Mesodermal cell (in vitro differentiated cells): ENCODE measurements around the gene KAZN.

Experiments
- H3K27ac ChIP-seq: 2 replicates; pipeline ENCODE4 v1.7.0; 2013; ENCODE audit warnings: mild to moderate bottlenecking, low read depth, low read length, moderate library complexity; ENCODE audit not compliant: severe bottlenecking
- H3K36me3 ChIP-seq: 2 replicates; pipeline ENCODE4 v1.7.1; 2013; ENCODE audit warnings: mild to moderate bottlenecking, low read length, moderate library complexity; ENCODE audit not compliant: control insufficient read depth, insufficient read depth
- H3K4me1 ChIP-seq: one replicate; pipeline ENCODE4 v1.7.1; 2013; ENCODE audit warnings: mild to moderate bottlenecking, low read length; ENCODE audit not compliant: insufficient read depth, control insufficient read depth, poor library complexity, severe bottlenecking
- H3K4me3 ChIP-seq: 2 replicates; pipeline ENCODE4 v1.7.0; 2013; ENCODE audit warnings: low read length, control low read depth, mild to moderate bottlenecking; ENCODE audit not compliant: insufficient read depth, poor library complexity, severe bottlenecking; ENCODE audit errors: extremely low read depth
- H3K9me3 ChIP-seq: 2 replicates; pipeline ENCODE4 v1.7.1; 2013; ENCODE audit warnings: mild to moderate bottlenecking, low read length, moderate library complexity; ENCODE audit not compliant: control insufficient read depth
- WGBS, 2 experiments: methylation state at CpG; one replicate each; pipeline ENCODE4 v1.1.5; 2013; ENCODE audit warnings: missing lambda C conversion rate in 2 of 2; ENCODE audit not compliant: insufficient coverage in 2 of 2; 5-methylcytosine and 5-hydroxymethylcytosine counted together

KAZN gene

GRCh38 chr1:15070145-15070748 is 471.8 kb downstream of the KAZN start:
- no peaks in the 10 kb centered on the region for H3K4me1 ChIP-seq
- peaks cover 7% of the 10 kb centered on the region for H3K36me3 ChIP-seq
- H3K27ac ChIP-seq, result no peak overlapping the region
- H3K9me3 ChIP-seq, result no peaks in the 10 kb centered on the region
- H3K4me3 ChIP-seq, result no peak overlapping the region
- WGBS, 2 experiments, result 92 to 98% methylated on average over 12 to 14 of the region's 14 CpGs

- Histone ChIP-seq H3K4me1 (no peaks in the 10 kb centered on the region), H3K36me3 (no peaks in the 10 kb centered on the region), H3K4me3 (no peak overlapping the region), H3K27ac (no peak overlapping the region), H3K9me3 (no peaks in the 10 kb centered on the region)
- 95 to 100% methylated on average over 4 of the region's 6 CpGs for WGBS, 2 experiments
Observed at GRCh38 chr1:15071936-15072335, 473.5 kb downstream of the KAZN start.

- Histone ChIP-seq H3K4me3 (no peak overlapping the region), H3K4me1 (no peaks in the 10 kb centered on the region), H3K9me3 (no peaks in the 10 kb centered on the region), H3K36me3 (no peaks in the 10 kb centered on the region), H3K27ac (no peak overlapping the region)
- 92 to 97% methylated on average over 6 to 9 of the region's 9 CpGs for whole genome bisulfite sequencing, 2 experiments
Observed at GRCh38 chr1:15073799-15074308, 475.4 kb downstream of the KAZN start.

GRCh38 chr1:15075175-15075574 is 476.7 kb downstream of the KAZN start:
- 94 to 96% methylated on average over 6 of the region's 6 CpGs for WGBS, 2 experiments
- H3K36me3 ChIP-seq, result no peaks in the 10 kb centered on the region
- no peak overlapping the region for H3K4me3 ChIP-seq
- no peaks in the 10 kb centered on the region for H3K4me1 ChIP-seq
- H3K9me3 ChIP-seq, result no peaks in the 10 kb centered on the region
- H3K27ac ChIP-seq, result no peak overlapping the region

DNA sequence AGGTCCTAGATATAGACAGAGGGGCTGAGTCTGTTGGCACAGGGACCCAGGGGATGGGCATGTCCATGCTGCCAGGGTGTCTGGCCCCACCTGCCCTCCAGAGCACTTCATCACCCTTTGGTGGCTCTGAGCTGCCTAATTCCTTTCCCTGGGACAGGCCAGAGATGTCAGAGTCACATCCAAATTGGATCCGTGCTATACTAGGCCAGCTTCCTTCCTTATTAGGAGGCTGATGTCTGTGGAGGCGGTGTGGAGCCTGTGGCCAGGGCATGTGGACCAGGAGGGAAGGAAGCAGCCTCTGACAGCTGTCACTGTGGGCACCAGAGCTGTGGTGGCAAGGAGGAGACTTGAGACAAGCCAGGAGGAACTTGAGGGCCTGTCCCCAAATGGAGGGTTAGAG is 477.3 kb downstream of the KAZN start:
- Histone ChIP-seq H3K36me3 (no peaks in the 10 kb centered on the region), H3K4me1 (no peaks in the 10 kb centered on the region), H3K9me3 (no peaks in the 10 kb centered on the region), H3K27ac (no peak overlapping the region), H3K4me3 (no peak overlapping the region)
- 85 to 90% methylated on average over 1 to 2 of the region's 2 CpGs for WGBS, 2 experiments

DNA sequence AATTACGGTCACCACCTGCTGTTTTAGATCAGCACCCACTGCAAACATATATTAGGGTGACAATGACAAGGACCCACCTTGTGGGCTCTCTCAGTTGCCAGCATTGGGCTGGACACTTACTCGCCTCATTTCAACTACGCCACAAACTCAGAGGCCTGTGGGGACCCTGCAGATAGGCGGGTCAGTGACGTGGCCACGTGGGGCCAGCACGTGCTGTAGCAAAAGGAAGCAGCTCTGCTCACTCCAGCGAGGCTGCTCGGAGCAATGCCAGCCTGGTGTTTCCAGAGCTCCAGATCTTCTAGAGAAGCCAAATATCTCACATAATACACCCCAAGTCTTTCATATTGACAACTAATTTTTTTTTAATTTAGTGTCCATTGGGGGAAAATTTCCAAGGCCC is 478.3 kb downstream of the KAZN start:
- Histone ChIP-seq H3K27ac (no peak overlapping the region), H3K4me1 (no peaks in the 10 kb centered on the region), H3K36me3 (no peaks in the 10 kb centered on the region), H3K9me3 (no peaks in the 10 kb centered on the region), H3K4me3 (no peak overlapping the region)
- whole genome bisulfite sequencing, 2 experiments, result 95 to 96% methylated on average over 8 to 9 of the region's 9 CpGs

- H3K36me3 ChIP-seq, result no peaks in the 10 kb centered on the region
- no peaks in the 10 kb centered on the region for H3K9me3 ChIP-seq
- H3K27ac ChIP-seq, result no peak overlapping the region
- WGBS, 2 experiments, result 91 to 93% methylated on average over 8 of the region's 10 CpGs
- H3K4me3 ChIP-seq, result no peak overlapping the region
- no peaks in the 10 kb centered on the region for H3K4me1 ChIP-seq
Observed at GRCh38 chr1:15077384-15077783, 478.9 kb downstream of the KAZN start.

GRCh38 chr1:15080328-15081007 is 482.0 kb downstream of the KAZN start:
- Histone ChIP-seq H3K4me3 (no peak overlapping the region), H3K9me3 (no peaks in the 10 kb centered on the region), H3K27ac (no peak overlapping the region), H3K4me1 (no peaks in the 10 kb centered on the region), H3K36me3 (no peaks in the 10 kb centered on the region)
- WGBS, 2 experiments, result 88 to 93% methylated on average over 8 to 9 of the region's 10 CpGs

- Histone ChIP-seq H3K9me3 (no peaks in the 10 kb centered on the region), H3K36me3 (no peaks in the 10 kb centered on the region), H3K4me1 (no peaks in the 10 kb centered on the region), H3K4me3 (no peak overlapping the region), H3K27ac (no peak overlapping the region)
- WGBS, 2 experiments, result 92 to 97% methylated on average over 6 to 8 of the region's 8 CpGs
Observed at GRCh38 chr1:15081102-15081501, 482.6 kb downstream of the KAZN start.

GRCh38 chr1:15083578-15083977 is 485.1 kb downstream of the KAZN start:
- H3K4me1 ChIP-seq, result peaks cover under 1% of the 10 kb centered on the region
- 93 to 98% methylated on average over 7 of the region's 7 CpGs for WGBS, 2 experiments
- H3K4me3 ChIP-seq, result no peak overlapping the region
- no peaks in the 10 kb centered on the region for H3K36me3 ChIP-seq
- H3K9me3 ChIP-seq, result no peaks in the 10 kb centered on the region
- H3K27ac ChIP-seq, result no peak overlapping the region
